Caco-2 (cell line): ENCODE measurements around the gene PRRG2. TPM values are rescaled to one million over a fixed set of nuclear protein-coding genes. Genes with fewer than 3 reads are reported as not detected.
"Not testable (repeated sequence)": the region's sequence is repeated elsewhere in the genome, so short reads cannot be mapped to it uniquely, and the experiment has no call there.

Experiments
- BruUV-seq: library from RNA; stranded (reverse); fragments of 400-500 nt; replicated peaks from 2 replicates; lab custom pipeline; 2021; lab: Mats Ljungman, UMichigan
- CTCF ChIA-PET: fragments of 300-600 bp; sonication (Branson Sonifier 250); formaldehyde crosslinking; loops from one replicate; lab custom pipeline; 2022; ENCODE audit warnings: antibody characterized with exemption; lab: Charles Lee
- POLR2A ChIA-PET: fragments of 300-600 bp; sonication (Branson Sonifier 250); formaldehyde crosslinking; loops from one replicate; lab custom pipeline; 2022; ENCODE audit warnings: antibody characterized with exemption; lab: Charles Lee
- DNase-seq, 2 experiments: peaks; one replicate each; pipeline versions ENCODE4 v3.0.0 to v3.0.0-alpha.2; 2020 to 2022
- H3K27me3 ChIP-seq: replicated peaks from 2 replicates; pipeline ENCODE4 v1.6.0; 2011; ENCODE audit warnings: low read length; ENCODE audit not compliant: control insufficient read depth, insufficient read depth
- H3K36me3 ChIP-seq: 2 replicates; pipeline ENCODE4 v1.5.1; 2011; ENCODE audit warnings: low read length; ENCODE audit not compliant: control insufficient read depth, insufficient read depth
- H3K4me1 ChIP-seq: fragments of 250-450 bp; sonication (Bioruptor Pico); 2 replicates; pipeline ENCODE4 v1.5.1; 2020; ENCODE audit warnings: mild to moderate bottlenecking
- H3K4me3 ChIP-seq: 2 replicates; pipeline ENCODE4 v1.5.1; 2011; ENCODE audit warnings: low read depth, mild to moderate bottlenecking, control low read depth, low read length
- H3K9me3 ChIP-seq: fragments of 250-450 bp; sonication (Bioruptor Pico); 2 replicates; pipeline ENCODE4 v1.5.1; 2020; ENCODE audit warnings: mild to moderate bottlenecking, moderate library complexity
- H3K27ac Mint-ChIP-seq: one replicate; pipeline ENCODE4 v1.8.0; 2022; ENCODE audit warnings: mixed read lengths; ENCODE audit not compliant: unreplicated experiment
- H3K27me3 Mint-ChIP-seq: one replicate; pipeline ENCODE4 v1.8.0; 2022; ENCODE audit warnings: mixed read lengths; ENCODE audit not compliant: insufficient read depth, unreplicated experiment
- H3K36me3 Mint-ChIP-seq: one replicate; pipeline ENCODE4 v1.8.0; 2022; ENCODE audit warnings: mild to moderate bottlenecking, mixed read lengths; ENCODE audit not compliant: insufficient read depth, unreplicated experiment
- H3K4me1 Mint-ChIP-seq: one replicate; pipeline ENCODE4 v1.8.0; 2022; ENCODE audit warnings: low read depth, mixed read lengths; ENCODE audit not compliant: unreplicated experiment
- H3K4me3 Mint-ChIP-seq: one replicate; pipeline ENCODE4 v1.8.0; 2022; ENCODE audit warnings: mild to moderate bottlenecking, moderate library complexity, mixed read lengths; ENCODE audit not compliant: unreplicated experiment
- H3K9me3 Mint-ChIP-seq: one replicate; pipeline ENCODE4 v1.8.0; 2022; ENCODE audit warnings: mixed read lengths; ENCODE audit not compliant: unreplicated experiment
- CTCF ChIP-seq, 2 experiments: fragments of 200-600 bp in 1 of 2; IDR thresholded peaks; 1 replicate in 1 of 2; 2 replicates in 1 of 2; pipeline versions ENCODE4 v1.5.1 to v1.8.0; 2011 to 2022; ENCODE audit warnings: antibody characterized with exemption in 1 of 2, control low read depth in 1 of 2, inconsistent platforms in 1 of 2, low read depth in 1 of 2, low read length in 1 of 2, mild to moderate bottlenecking in 1 of 2, moderate library complexity in 1 of 2; ENCODE audit not compliant: insufficient read depth in 1 of 2, severe bottlenecking in 1 of 2, unreplicated experiment in 1 of 2
- intact Hi-C: fragments of 100-400 bp; cut with micrococcal nuclease; formaldehyde crosslinking; loops from one replicate; pipeline ENCODE4 v1.10.0; 2022; ENCODE audit not compliant: unreplicated experiment
- total RNA-seq: library from RNA; stranded (reverse); gene quantifications from 2 replicates; pipeline ENCODE4 v1.2.3, GENCODE V29; 2022

The PRRG2 gene
- total RNA-seq, 1 experiment from 2014 or later: 7.7 TPM

GRCh38 chr19:49631014-49631588 is 50.0 kb downstream of the PRRG2 start:
- no peak overlapping the region for H3K27ac Mint-ChIP-seq
- H3K27me3 ChIP-seq: no peaks in the 10 kb centered on the region
- H3K4me1 ChIP-seq: peaks cover 7% of the 10 kb centered on the region; the same call in 1 of the 2 replicates
- POLR2A ChIA-PET: interaction anchor here (1.1 to 1.3 kb wide), 2 partner anchors 9 to 11 kb away, joined by 4 to 10 read pairs; partner anchors contain the start of genes RRAS and SCAF1
- no peaks in the 10 kb centered on the region for H3K27me3 Mint-ChIP-seq
- TSS peak; percentile 39 for BruUV-seq
- H3K9me3 ChIP-seq: no peaks in the 10 kb centered on the region
- CTCF ChIA-PET: interaction anchor here (1.2 kb wide), 1 partner anchor 9 kb away, joined by 6 read pairs; the partner anchor contains the start of gene RRAS
- H3K36me3 Mint-ChIP-seq: peaks cover 69% of the 10 kb centered on the region
- TF ChIP-seq CTCF (IDR thresholded peaks at IDR 0.05; ENCODE audit: insufficient read depth in 1 of 2, low read depth in 1 of 2, low read length in 1 of 2, severe bottlenecking in 1 of 2, unreplicated experiment in 1 of 2): no peak
- H3K4me3 ChIP-seq: no peak overlapping the region
- intact Hi-C loops: no loop called here
- H3K4me1 Mint-ChIP-seq: no peaks in the 10 kb centered on the region
- H3K9me3 Mint-ChIP-seq: no peaks in the 10 kb centered on the region
- no peak for DNase-seq
- H3K4me3 Mint-ChIP-seq: no peak overlapping the region
- H3K36me3 ChIP-seq: no peaks in the 10 kb centered on the region; the same call in 1 of the 2 replicates

- H3K36me3 ChIP-seq: no peaks in the 10 kb centered on the region; the same call in 1 of the 2 replicates
- ChIA-PET POLR2A (interaction anchor here (0.7 to 1.3 kb wide), 3 partner anchors 9 to 10 kb away, joined by 3 to 10 read pairs (median 4); partner anchors contain the start of genes RRAS and SCAF1), CTCF (interaction anchor here (1.2 kb wide), 1 partner anchor 8 kb away, joined by 6 read pairs; the partner anchor contains the start of gene RRAS)
- H3K4me1 ChIP-seq: peaks cover 7% of the 10 kb centered on the region; the same call in 1 of the 2 replicates
- Mint-ChIP-seq H3K9me3 (no peaks in the 10 kb centered on the region), H3K27me3 (no peaks in the 10 kb centered on the region), H3K36me3 (peaks cover 71% of the 10 kb centered on the region), H3K4me1 (no peaks in the 10 kb centered on the region), H3K27ac (peak overlapping the region; percentile 44), H3K4me3 (no peak overlapping the region)
- intact Hi-C loops: no loop called here
- BruUV-seq: no TSS peak
- H3K27me3 ChIP-seq: no peaks in the 10 kb centered on the region
- no peak overlapping the region for H3K4me3 ChIP-seq
- no peak for TF ChIP-seq CTCF (IDR thresholded peaks at IDR 0.05; ENCODE audit: insufficient read depth in 1 of 2, low read depth in 1 of 2, low read length in 1 of 2, severe bottlenecking in 1 of 2, unreplicated experiment in 1 of 2)
- DNase-seq: no peak
- no peaks in the 10 kb centered on the region for H3K9me3 ChIP-seq
These were observed 50.6 kb downstream of the PRRG2 start for GRCh38 chr19:49631610-49632192.

GRCh38 chr19:49632576-49632975 is 51.5 kb downstream of the PRRG2 start:
- ChIA-PET CTCF (no interaction called here), POLR2A (interaction anchor here (0.7 kb wide), 1 partner anchor 10 kb away, joined by 3 read pairs; the partner anchor contains the start of gene SCAF1)
- Histone ChIP-seq H3K36me3 (no peaks in the 10 kb centered on the region; the same call in 1 of the 2 replicates), H3K9me3 (no peaks in the 10 kb centered on the region), H3K27me3 (no peaks in the 10 kb centered on the region), H3K4me1 (peaks cover 7% of the 10 kb centered on the region; the same call in 1 of the 2 replicates), H3K4me3 (no peak overlapping the region)
- H3K27ac Mint-ChIP-seq: peak overlapping the region; percentile 10
- intact Hi-C loops: no loop called here
- no peak for DNase-seq
- H3K9me3 Mint-ChIP-seq: no peaks in the 10 kb centered on the region
- H3K27me3 Mint-ChIP-seq: no peaks in the 10 kb centered on the region
- no peak overlapping the region for H3K4me3 Mint-ChIP-seq
- TF ChIP-seq CTCF (IDR thresholded peaks at IDR 0.05; ENCODE audit: insufficient read depth in 1 of 2, low read depth in 1 of 2, low read length in 1 of 2, severe bottlenecking in 1 of 2, unreplicated experiment in 1 of 2): no peak
- BruUV-seq: no TSS peak
- peaks cover 3% of the 10 kb centered on the region for H3K4me1 Mint-ChIP-seq
- peaks cover 67% of the 10 kb centered on the region for H3K36me3 Mint-ChIP-seq

- Mint-ChIP-seq H3K36me3 (peaks cover 67% of the 10 kb centered on the region), H3K27ac (peak overlapping the region; percentile 10), H3K4me1 (peaks cover 10% of the 10 kb centered on the region)
- peak in 1 of 2 experiments; percentile 37 for DNase-seq
- H3K9me3 ChIP-seq, H3K4me3 Mint-ChIP-seq, intact Hi-C loops, H3K36me3 ChIP-seq, H3K4me3 ChIP-seq, H3K4me1 ChIP-seq, H3K27me3 ChIP-seq, H3K9me3 Mint-ChIP-seq, H3K27me3 Mint-ChIP-seq, POLR2A ChIA-PET, CTCF ChIA-PET, BruUV-seq: not testable (repeated sequence)
These were observed 52.2 kb downstream of the PRRG2 start for GRCh38 chr19:49633273-49633672.
